ENCODE results near the gene GNG2. TPM values are rescaled to one million over a fixed set of nuclear protein-coding genes. Genes with fewer than 3 reads are reported as not detected.
"Not testable (repeated sequence)": the region's sequence is repeated elsewhere in the genome, so short reads cannot be mapped to it uniquely, and the experiment has no call there.

Gene GNG2
- total RNA-seq, 1 donor from 2014 or later = 68.7 TPM

GRCh38 chr14:51901475-51902024 is 41.1 kb downstream of the GNG2 start:
- ATAC-seq (ENCODE audit: low read depth) = no peak
- DNase-seq = no peak
- Mint-ChIP-seq H3K27me3 (no peaks in the 10 kb centered on the region), H3K9me3 (peaks cover 9% of the 10 kb centered on the region), H3K4me1 (peaks cover 49% of the 10 kb centered on the region), H3K36me3 (ENCODE audit: low read depth) (peaks cover 63% of the 10 kb centered on the region), H3K4me3 (no peak overlapping the region), H3K27ac (peak overlapping the region; percentile 5)
- TF ChIP-seq CTCF (IDR thresholded peaks at IDR 0.05) = no peak
- intact Hi-C loops (cut with micrococcal nuclease) = no loop called here
- POLR2A ChIA-PET = interaction anchor here (0.6 kb wide), 1 partner anchor 59 kb away, joined by 3 read pairs; no protein-coding TSS in a partner anchor
- CTCF ChIA-PET = no interaction called here

GRCh38 chr14:51905656-51906121 is 45.3 kb downstream of the GNG2 start:
- peaks cover 53% of the 10 kb centered on the region for H3K36me3 Mint-ChIP-seq (ENCODE audit: low read depth)
- POLR2A ChIA-PET = interaction anchor here (0.9 to 3.8 kb wide), 13 partner anchors 10 to 78 kb away, joined by 3 to 19 read pairs (median 6); partner anchors contain the start of gene GNG2
- intact Hi-C loops (cut with micrococcal nuclease) = loop anchor here (1.0 to 2.0 kb wide), 9 partner anchors 15 to 825 kb away; partner anchors contain the start of genes GNG2, RTRAF and STYX
- not testable (repeated sequence) for H3K9me3 Mint-ChIP-seq, H3K27me3 Mint-ChIP-seq, DNase-seq
- H3K27ac Mint-ChIP-seq = peak overlapping the region; percentile 93
- H3K4me1 Mint-ChIP-seq = peaks cover 46% of the 10 kb centered on the region
- H3K4me3 Mint-ChIP-seq = peak overlapping the region; percentile 59
- ATAC-seq (ENCODE audit: low read depth) = peak; percentile 97
- CTCF ChIA-PET = interaction anchor here (1.1 to 2.1 kb wide), 3 partner anchors 12 to 58 kb away, joined by 3 to 7 read pairs (median 7); partner anchors contain the start of gene GNG2

GRCh38 chr14:51908086-51908485 is 47.7 kb downstream of the GNG2 start:
- Mint-ChIP-seq H3K27ac (no peak overlapping the region), H3K36me3 (ENCODE audit: low read depth) (peaks cover 56% of the 10 kb centered on the region), H3K27me3 (no peaks in the 10 kb centered on the region), H3K4me3 (no peak overlapping the region), H3K9me3 (peaks cover 9% of the 10 kb centered on the region), H3K4me1 (peaks cover 48% of the 10 kb centered on the region)
- TF ChIP-seq CTCF (IDR thresholded peaks at IDR 0.05) = no peak
- no peak for ATAC-seq (ENCODE audit: low read depth)
- DNase-seq = no peak
- CTCF ChIA-PET = interaction anchor here (1.0 kb wide), 1 partner anchor 11 kb away, joined by 3 read pairs; no protein-coding TSS in a partner anchor
- POLR2A ChIA-PET = no interaction called here
- intact Hi-C loops (cut with micrococcal nuclease) = no loop called here

- ATAC-seq (ENCODE audit: low read depth) (no peak), DNase-seq (no peak)
- no peaks in the 10 kb centered on the region for H3K27me3 Mint-ChIP-seq
- H3K4me3 Mint-ChIP-seq = no peak overlapping the region
- no peak overlapping the region for H3K27ac Mint-ChIP-seq
- H3K4me1 Mint-ChIP-seq = peaks cover 32% of the 10 kb centered on the region
- ChIA-PET CTCF (no interaction called here), POLR2A (interaction anchor here (0.7 to 1.0 kb wide), 2 partner anchors 10 to 17 kb away, joined by 3 read pairs; no protein-coding TSS in a partner anchor)
- no peak for TF ChIP-seq CTCF (IDR thresholded peaks at IDR 0.05)
- H3K36me3 Mint-ChIP-seq (ENCODE audit: low read depth) = peaks cover 62% of the 10 kb centered on the region
- H3K9me3 Mint-ChIP-seq = no peaks in the 10 kb centered on the region
- intact Hi-C loops (cut with micrococcal nuclease) = no loop called here
Measured at GRCh38 chr14:51912112-51912786, 51.8 kb downstream of the GNG2 start.

GRCh38 chr14:51914310-51914709 is 53.9 kb downstream of the GNG2 start:
- no peak overlapping the region for H3K4me3 Mint-ChIP-seq
- H3K27me3 Mint-ChIP-seq = no peaks in the 10 kb centered on the region
- ATAC-seq (ENCODE audit: low read depth) = no peak
- no peak overlapping the region for H3K27ac Mint-ChIP-seq
- DNase-seq = no peak
- ChIA-PET CTCF (interaction anchor here (0.7 kb wide), 1 partner anchor 9 kb away, joined by 3 read pairs; no protein-coding TSS in a partner anchor), POLR2A (no interaction called here)
- H3K36me3 Mint-ChIP-seq (ENCODE audit: low read depth) = peaks cover 66% of the 10 kb centered on the region
- intact Hi-C loops (cut with micrococcal nuclease) = no loop called here
- no peak for TF ChIP-seq CTCF (IDR thresholded peaks at IDR 0.05)
- no peaks in the 10 kb centered on the region for H3K9me3 Mint-ChIP-seq
- H3K4me1 Mint-ChIP-seq = peaks cover 25% of the 10 kb centered on the region

All from activated B cell treated with CpG ODN at 0.5 μM for 24 hours (primary cell).